A673 (cell line): ENCODE measurements around the gene WFDC13. TPM values are rescaled to one million over a fixed set of nuclear protein-coding genes. Genes with fewer than 3 reads are reported as not detected.
"Not testable (repeated sequence)": the region's sequence is repeated elsewhere in the genome, so short reads cannot be mapped to it uniquely, and the experiment has no call there.

Experiments used
- Bru-seq: library from RNA; stranded (reverse); fragments of 400-500 nt; gene quantifications from one replicate; lab custom pipeline; 2021; lab: Mats Ljungman, UMichigan
- BruChase-seq, 2 experiments: library from RNA; stranded (reverse); fragments of 400-500 nt; gene quantifications; one replicate each; lab custom pipeline; 2021; lab: Mats Ljungman, UMichigan
- BruUV-seq: library from RNA; stranded (reverse); fragments of 400-500 nt; replicated peaks from 2 replicates; lab custom pipeline; 2021; lab: Mats Ljungman, UMichigan
- CTCF ChIA-PET: fragments of 300-600 bp; sonication (Branson Sonifier 250); formaldehyde crosslinking; loops from one replicate; lab custom pipeline; 2022; ENCODE audit warnings: antibody characterized with exemption; lab: Charles Lee
- POLR2A ChIA-PET: fragments of 300-600 bp; sonication (Branson Sonifier 250); formaldehyde crosslinking; loops from one replicate; lab custom pipeline; 2022; ENCODE audit warnings: antibody characterized with exemption; ENCODE audit not compliant: low non-redundant PET; lab: Charles Lee
- DNase-seq: peaks from one replicate; pipeline ENCODE4 v3.0.0-alpha.2; 2015; ENCODE audit warnings: low spot score
- H3K27ac ChIP-seq: fragments of 200-600 bp; sonication (generic); 2 replicates; pipeline ENCODE4 v1.5.1; 2016; ENCODE audit warnings: mixed run types, low read depth, mild to moderate bottlenecking, mixed read lengths, antibody characterized with exemption, low read length; ENCODE audit not compliant: poor library complexity, severe bottlenecking
- H3K27me3 ChIP-seq: fragments of 200-600 bp; sonication (generic); replicated peaks from 2 replicates; pipeline ENCODE4 v1.6.1; 2017; ENCODE audit warnings: mixed run types, low read depth, mild to moderate bottlenecking, mixed read lengths, antibody characterized with exemption, low read length; ENCODE audit not compliant: insufficient read depth, poor library complexity
- H3K36me3 ChIP-seq: fragments of 200-600 bp; sonication (generic); 2 replicates; pipeline ENCODE4 v1.6.1; 2016; ENCODE audit warnings: mixed run types, mild to moderate bottlenecking, mixed read lengths, antibody characterized with exemption, low read length; ENCODE audit not compliant: insufficient read depth, poor library complexity, severe bottlenecking
- H3K4me1 ChIP-seq: fragments of 200-600 bp; sonication (generic); 2 replicates; pipeline ENCODE4 v1.6.1; 2017; ENCODE audit warnings: mixed run types, mild to moderate bottlenecking, mixed read lengths, antibody characterized with exemption, low read length; ENCODE audit not compliant: insufficient read depth, poor library complexity, severe bottlenecking
- H3K4me3 ChIP-seq: fragments of 200-600 bp; sonication (generic); 2 replicates; pipeline ENCODE4 v1.5.1; 2016; ENCODE audit warnings: low read depth, mixed run types, mild to moderate bottlenecking, mixed read lengths, low read length; ENCODE audit not compliant: poor library complexity, severe bottlenecking
- H3K9me3 ChIP-seq: fragments of 200-600 bp; sonication (generic); 2 replicates; pipeline ENCODE4 v1.6.1; 2016; ENCODE audit warnings: mixed run types, low read depth, mild to moderate bottlenecking, mixed read lengths, antibody characterized with exemption, low read length; ENCODE audit not compliant: poor library complexity, severe bottlenecking
- CTCF ChIP-seq: fragments of 300-800, 200-600 bp; sonication (generic); conservative IDR thresholded peaks from 2 replicates; pipeline ENCODE4 v1.5.1; 2017; ENCODE audit warnings: low read depth, mild to moderate bottlenecking, antibody characterized with exemption, low read length, moderate library complexity, mixed read lengths
- EZH2 ChIP-seq: fragments of 200-600 bp; sonication (generic); IDR thresholded peaks from 2 replicates; pipeline ENCODE4 v1.6.1; 2017; ENCODE audit warnings: borderline replicate concordance, low read depth, mild to moderate bottlenecking, mixed read lengths, antibody characterized with exemption, low read length; ENCODE audit not compliant: poor library complexity, severe bottlenecking
- intact Hi-C: fragments of 100-400 bp; cut with micrococcal nuclease; formaldehyde crosslinking; loops from one replicate; pipeline ENCODE4 v1.10.0; 2022; ENCODE audit not compliant: unreplicated experiment
- long read RNA-seq: library from polyadenylated mRNA; stranded (forward); transcript quantifications from one replicate; pipeline ENCODE4 v2.0.0, GENCODE V29; 2022
- total RNA-seq: library from RNA; stranded (reverse); gene quantifications from 2 replicates; pipeline ENCODE4 v1.2.3, GENCODE V29; 2021

WFDC13 gene
- not detected in 2 replicates for total RNA-seq
- Bru-seq, nascent RNA = not detected
- not detected for BruChase-seq, experiment 1, labeled RNA remaining after a 2-hour chase
- BruChase-seq, experiment 2, labeled RNA remaining after a 6-hour chase = not detected
- long read RNA-seq = 0 reads

DNA sequence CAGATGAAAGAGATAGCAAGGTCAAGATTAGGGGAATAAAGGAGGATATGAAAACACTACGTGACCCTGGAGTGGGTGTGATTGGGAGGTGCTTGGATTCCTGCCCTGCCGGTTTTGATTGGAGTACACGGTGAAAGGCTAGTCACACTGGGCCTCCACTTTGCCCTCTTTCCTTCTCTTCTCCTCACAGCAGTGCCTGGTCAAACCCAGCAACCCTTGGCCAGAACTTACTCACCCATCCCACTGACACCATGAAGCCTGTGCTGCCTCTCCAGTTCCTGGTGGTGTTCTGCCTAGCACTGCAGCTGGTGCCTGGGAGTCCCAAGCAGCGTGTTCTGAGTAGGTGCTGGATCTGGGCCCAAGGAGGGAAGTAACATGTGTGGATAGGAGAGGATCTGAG lies at the start of gene WFDC13:
Gene WFDC13 (plus strand): TSS at position 166 of the 400 bp plus-strand sequence. CDS start 86 bp downstream, at position 252.
- Histone ChIP-seq H3K36me3 (no peaks in the 10 kb centered on the region), H3K9me3 (no peaks in the 10 kb centered on the region), H3K27ac (no peak within 1 kb of the TSS), H3K4me3 (no peak within 1 kb of the TSS), H3K27me3 (peaks cover 18% of the 10 kb centered on the region), H3K4me1 (no peaks in the 10 kb centered on the region)
- intact Hi-C loops = no loop called here
- TF ChIP-seq EZH2 (no peak), CTCF (no peak)
- no TSS peak for BruUV-seq
- DNase-seq = no peak
- CTCF ChIA-PET = no interaction called here
- POLR2A ChIA-PET = no interaction called here

- H3K27me3 ChIP-seq, H3K9me3 ChIP-seq, BruUV-seq, POLR2A ChIA-PET, H3K4me1 ChIP-seq, DNase-seq, H3K27ac ChIP-seq, intact Hi-C loops, H3K4me3 ChIP-seq, CTCF ChIA-PET, H3K36me3 ChIP-seq: not testable (repeated sequence)
Observed at GRCh38 chr20:45657038-45657437, 44.8 kb upstream of the WFDC13 start.

DNA sequence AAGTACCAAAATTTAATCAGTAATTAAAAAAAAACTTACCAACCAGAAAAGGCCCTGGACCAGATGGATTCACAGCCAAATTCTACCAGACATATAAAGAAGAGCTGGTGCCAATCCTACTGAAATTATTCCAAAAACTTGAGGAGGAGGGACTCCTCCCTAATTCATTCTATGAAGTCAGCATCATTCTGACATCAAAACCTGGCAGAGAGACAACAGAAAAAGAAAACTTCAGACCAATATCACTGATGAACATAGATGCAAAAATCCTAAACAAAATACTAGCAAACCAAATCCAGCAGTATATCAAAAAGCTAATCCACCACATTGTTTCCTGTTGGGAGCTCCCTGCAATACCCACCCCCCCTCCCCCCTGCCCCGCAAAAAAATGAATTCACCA lies 31.7 kb upstream of the WFDC13 start, which contains the start of gene WFDC11:
Gene WFDC11 (minus strand): TSS at position 101 of the 400 bp plus-strand sequence. CDS start 19,639 bp downstream, outside the sequence.
- TF ChIP-seq EZH2 = no peak
- TF ChIP-seq CTCF = no peak
- peaks cover 17% of the 10 kb centered on the region for H3K27me3 ChIP-seq
- no TSS peak for BruUV-seq
- DNase-seq = no peak
- H3K4me1 ChIP-seq = no peaks in the 10 kb centered on the region
- H3K9me3 ChIP-seq = no peaks in the 10 kb centered on the region
- H3K36me3 ChIP-seq = no peaks in the 10 kb centered on the region
- ChIA-PET POLR2A (no interaction called here), CTCF (no interaction called here)
- no peak within 1 kb of the TSS for H3K27ac ChIP-seq
- intact Hi-C loops = no loop called here
- no peak within 1 kb of the TSS for H3K4me3 ChIP-seq

DNA sequence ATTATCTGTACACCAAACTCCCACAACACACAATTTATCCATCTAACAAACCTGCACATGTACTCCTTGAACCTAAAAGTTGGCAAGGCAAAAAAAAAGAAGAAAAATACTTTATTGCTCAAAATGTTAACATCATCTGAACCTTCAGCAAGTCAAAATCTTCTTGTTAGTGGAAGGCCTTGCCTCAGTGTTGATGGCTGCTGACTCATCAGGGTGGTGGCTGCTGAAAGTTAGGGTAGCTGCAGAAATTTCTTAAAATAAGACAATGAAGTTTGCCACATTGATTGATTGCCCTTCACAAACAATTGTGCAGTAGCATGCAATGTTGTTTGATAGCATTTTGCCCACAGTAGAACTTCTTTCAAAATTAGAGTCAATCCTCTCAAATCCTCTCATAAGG lies 29.1 kb upstream of the WFDC13 start:
- TF ChIP-seq CTCF (no peak), EZH2 (no peak)
- no TSS peak for BruUV-seq
- no peaks in the 10 kb centered on the region for H3K9me3 ChIP-seq
- DNase-seq = no peak
- no peak overlapping the region for H3K4me3 ChIP-seq
- no peaks in the 10 kb centered on the region for H3K36me3 ChIP-seq
- peaks cover 17% of the 10 kb centered on the region for H3K27me3 ChIP-seq
- intact Hi-C loops = no loop called here
- CTCF ChIA-PET = no interaction called here
- H3K4me1 ChIP-seq = no peaks in the 10 kb centered on the region
- no peak overlapping the region for H3K27ac ChIP-seq
- POLR2A ChIA-PET = no interaction called here
